RWPE2 (cell line): ENCODE measurements around the gene UGT1A4.

ENCODE experiments used
- ATAC-seq: fragments of 200-7000 bp; cut with Tn5 transposase; 3 replicates; pipeline ENCODE4 v1.9.1; 2021; ENCODE audit warnings: low read depth
- DNase-seq: peaks from one replicate; pipeline ENCODE4 v3.0.0-alpha.2; 2020; ENCODE audit warnings: low spot score
- H3K27ac ChIP-seq: fragments of 450-650 bp; 2 replicates; pipeline ENCODE4 v1.5.1; 2017; ENCODE audit warnings: mild to moderate bottlenecking; ENCODE audit not compliant: poor library complexity, severe bottlenecking
- H3K27me3 ChIP-seq: fragments of 250-450 bp; sonication (Bioruptor Pico); 2 replicates; pipeline ENCODE4 v1.5.1; 2021; ENCODE audit warnings: mild to moderate bottlenecking, moderate library complexity; ENCODE audit not compliant: insufficient read depth, poor library complexity, severe bottlenecking
- H3K36me3 ChIP-seq: fragments of 250-450 bp; sonication (Bioruptor Pico); 2 replicates; pipeline ENCODE4 v1.5.1; 2020; ENCODE audit warnings: low read depth, mild to moderate bottlenecking, moderate library complexity
- H3K4me1 ChIP-seq: fragments of 250-450 bp; sonication (Bioruptor Pico); 2 replicates; pipeline ENCODE4 v1.5.1; 2021; ENCODE audit warnings: mild to moderate bottlenecking, moderate library complexity; ENCODE audit not compliant: insufficient read depth, poor library complexity, severe bottlenecking
- H3K4me3 ChIP-seq: fragments of 250-450 bp; sonication (Bioruptor Pico); 2 replicates; pipeline ENCODE4 v1.5.1; 2021; ENCODE audit warnings: mild to moderate bottlenecking, moderate library complexity; ENCODE audit not compliant: severe bottlenecking
- H3K9me3 ChIP-seq: fragments of 250-450 bp; sonication (Bioruptor Pico); 2 replicates; pipeline ENCODE4 v1.5.1; 2021; ENCODE audit warnings: mild to moderate bottlenecking, moderate library complexity; ENCODE audit not compliant: severe bottlenecking
- CTCF ChIP-seq: fragments of 450-650 bp; IDR thresholded peaks from one replicate; pipeline ENCODE4 v1.5.1; 2017; ENCODE audit warnings: mild to moderate bottlenecking, moderate library complexity; ENCODE audit not compliant: poor library complexity, severe bottlenecking

UGT1A4 gene

DNA sequence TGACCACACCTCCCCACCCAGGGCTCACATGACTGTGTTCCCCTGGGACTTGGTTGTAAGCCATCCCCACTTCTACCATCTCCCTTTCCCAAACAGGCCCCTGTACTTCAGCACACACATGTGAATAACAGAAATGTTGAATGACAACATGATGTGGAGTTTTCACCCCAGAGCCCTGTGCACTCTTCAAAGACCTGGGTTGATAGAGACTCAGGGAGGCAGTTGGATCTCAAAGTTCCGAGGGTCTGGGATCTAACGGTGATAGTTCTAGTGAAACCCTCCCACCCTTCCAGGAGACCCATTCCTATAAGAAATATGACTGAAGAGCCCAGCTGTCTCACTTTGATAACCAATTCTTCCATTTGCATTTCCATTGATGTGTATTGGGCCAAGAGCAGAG, 59.5 kb downstream of the UGT1A4 start, which contains the start of gene MROH2A:
TSS of gene MROH2A (plus strand) at position 301 of the 400 bp plus-strand sequence. CDS start 1,029 bp downstream, outside the sequence.
- no peak for TF ChIP-seq CTCF
- H3K4me1 ChIP-seq: no peaks in the 10 kb centered on the region
- no peaks in the 10 kb centered on the region for H3K9me3 ChIP-seq
- H3K27me3 ChIP-seq: no peaks in the 10 kb centered on the region
- no peak within 1 kb of the TSS for H3K27ac ChIP-seq
- no peaks in the 10 kb centered on the region for H3K36me3 ChIP-seq
- no peak for ATAC-seq
- H3K4me3 ChIP-seq: no peak within 1 kb of the TSS
- no peak for DNase-seq

DNA sequence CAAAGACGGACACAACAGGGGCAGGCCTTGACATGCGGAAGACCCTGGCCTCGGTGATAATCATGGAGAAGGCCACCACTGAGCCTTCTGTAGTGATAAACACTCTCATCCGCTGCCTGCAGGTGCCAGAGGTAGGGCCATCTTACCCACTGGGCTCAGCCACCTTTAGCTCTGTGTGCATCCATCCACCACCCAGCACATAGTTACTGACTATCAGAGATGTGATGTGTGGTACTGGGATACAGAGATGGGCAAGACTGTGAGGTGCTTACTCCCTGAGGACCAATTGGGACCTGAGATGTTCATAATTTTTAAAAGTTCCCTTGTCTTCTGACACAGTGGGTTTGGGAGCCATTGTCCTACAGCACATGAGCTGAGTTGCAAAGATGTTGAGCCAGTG, 61.2 kb downstream of the UGT1A4 start:
- Histone ChIP-seq H3K9me3 (no peaks in the 10 kb centered on the region), H3K27ac (no peak overlapping the region), H3K4me1 (no peaks in the 10 kb centered on the region), H3K4me3 (no peak overlapping the region), H3K27me3 (no peaks in the 10 kb centered on the region), H3K36me3 (no peaks in the 10 kb centered on the region)
- no peak for DNase-seq
- ATAC-seq: no peak
- TF ChIP-seq CTCF: no peak

GRCh38 chr2:233780771-233781170, 62.2 kb downstream of the UGT1A4 start:
- no peaks in the 10 kb centered on the region for H3K4me1 ChIP-seq
- ATAC-seq: no peak
- no peak overlapping the region for H3K4me3 ChIP-seq
- TF ChIP-seq CTCF: no peak
- no peaks in the 10 kb centered on the region for H3K27me3 ChIP-seq
- H3K27ac ChIP-seq: no peak overlapping the region
- H3K36me3 ChIP-seq: no peaks in the 10 kb centered on the region
- no peak for DNase-seq
- H3K9me3 ChIP-seq: no peaks in the 10 kb centered on the region

GRCh38 chr2:233789554-233789953, 71.0 kb downstream of the UGT1A4 start:
- Histone ChIP-seq H3K36me3 (no peaks in the 10 kb centered on the region), H3K4me1 (no peaks in the 10 kb centered on the region), H3K27me3 (no peaks in the 10 kb centered on the region), H3K27ac (no peak overlapping the region), H3K4me3 (no peak overlapping the region), H3K9me3 (no peaks in the 10 kb centered on the region)
- ATAC-seq: no peak
- no peak for TF ChIP-seq CTCF
- DNase-seq: no peak

DNA sequence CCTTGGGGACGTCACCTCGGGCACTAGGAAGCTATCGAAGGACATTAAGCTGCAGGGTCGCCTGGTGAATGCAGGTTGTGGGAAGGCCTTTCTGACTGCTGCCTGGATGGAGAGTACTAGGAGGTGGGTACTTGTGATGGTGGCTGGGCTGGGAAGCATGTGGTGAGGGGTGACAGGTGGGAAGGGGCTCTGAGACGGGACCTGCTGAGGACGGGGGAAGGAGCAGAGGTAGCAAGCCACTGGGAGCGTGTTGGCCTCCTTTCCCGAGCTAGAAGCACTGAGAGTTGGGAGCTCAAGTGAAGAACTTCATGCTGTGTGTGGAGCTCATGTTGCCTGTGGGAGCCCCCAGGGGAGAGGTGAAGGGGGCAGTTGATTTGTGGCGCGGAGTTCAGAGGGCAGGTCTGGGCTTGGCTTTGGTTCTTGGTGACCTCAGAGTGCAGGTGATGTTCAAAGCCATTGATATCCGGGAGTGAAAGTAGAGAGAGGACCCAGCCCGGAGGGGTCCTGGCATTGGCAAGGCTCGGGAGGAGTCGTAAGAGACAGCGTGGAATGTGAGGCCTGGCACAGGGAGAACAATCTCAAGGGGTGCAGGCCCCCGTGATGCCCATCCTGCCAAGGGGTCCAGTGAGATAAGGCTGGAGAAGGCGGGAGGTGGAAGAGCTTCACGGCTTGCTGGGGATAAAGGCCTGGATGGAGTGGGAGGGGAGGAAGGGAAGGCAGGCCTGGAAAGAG, 72.8 kb downstream of the UGT1A4 start:
- no peaks in the 10 kb centered on the region for H3K36me3 ChIP-seq
- no peak overlapping the region for H3K27ac ChIP-seq
- H3K27me3 ChIP-seq: no peaks in the 10 kb centered on the region
- no peak for DNase-seq
- no peak overlapping the region for H3K4me3 ChIP-seq
- ATAC-seq: no peak
- H3K9me3 ChIP-seq: no peaks in the 10 kb centered on the region
- no peak for TF ChIP-seq CTCF
- no peaks in the 10 kb centered on the region for H3K4me1 ChIP-seq
